DND-41 (cell line): ENCODE measurements around the gene TNS3.

Experiments
- EZH2 ChIP-seq: IDR thresholded peaks from 3 replicates; pipeline ENCODE4 v1.6.1; 2012; ENCODE audit warnings: borderline replicate concordance, low read depth, mild to moderate bottlenecking, moderate library complexity, low read length, inconsistent platforms; ENCODE audit not compliant: severe bottlenecking
- TF ChIP-seq, protein P1 (sequence below): IDR thresholded peaks from 2 replicates; pipeline ENCODE4 v1.5.1; 2012; ENCODE audit warnings: borderline replicate concordance, low read length, moderate library complexity, mild to moderate bottlenecking; ENCODE audit not compliant: poor library complexity, severe bottlenecking; ENCODE audit errors: extremely low read depth

DNA sequence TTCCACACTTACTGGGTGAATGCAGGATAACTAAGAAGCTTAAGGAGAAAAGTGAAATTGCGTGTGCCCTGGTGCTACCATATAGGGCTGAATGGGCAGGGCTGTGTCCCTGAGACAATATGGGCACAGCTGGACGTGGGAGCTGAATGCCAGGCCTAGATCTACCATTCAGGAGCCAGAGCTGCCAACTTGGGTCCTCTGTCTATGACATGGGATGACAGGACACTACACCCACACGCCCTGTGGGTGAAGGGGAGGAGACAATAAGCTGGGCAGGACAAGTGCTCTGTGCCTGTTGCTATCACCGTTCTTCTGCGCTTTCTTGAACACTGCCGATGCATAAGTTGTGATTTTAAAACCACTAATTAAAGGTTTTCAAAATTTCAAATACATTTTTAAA lies 293.9 kb downstream of the TNS3 start:
- TF ChIP-seq, protein P1, sequence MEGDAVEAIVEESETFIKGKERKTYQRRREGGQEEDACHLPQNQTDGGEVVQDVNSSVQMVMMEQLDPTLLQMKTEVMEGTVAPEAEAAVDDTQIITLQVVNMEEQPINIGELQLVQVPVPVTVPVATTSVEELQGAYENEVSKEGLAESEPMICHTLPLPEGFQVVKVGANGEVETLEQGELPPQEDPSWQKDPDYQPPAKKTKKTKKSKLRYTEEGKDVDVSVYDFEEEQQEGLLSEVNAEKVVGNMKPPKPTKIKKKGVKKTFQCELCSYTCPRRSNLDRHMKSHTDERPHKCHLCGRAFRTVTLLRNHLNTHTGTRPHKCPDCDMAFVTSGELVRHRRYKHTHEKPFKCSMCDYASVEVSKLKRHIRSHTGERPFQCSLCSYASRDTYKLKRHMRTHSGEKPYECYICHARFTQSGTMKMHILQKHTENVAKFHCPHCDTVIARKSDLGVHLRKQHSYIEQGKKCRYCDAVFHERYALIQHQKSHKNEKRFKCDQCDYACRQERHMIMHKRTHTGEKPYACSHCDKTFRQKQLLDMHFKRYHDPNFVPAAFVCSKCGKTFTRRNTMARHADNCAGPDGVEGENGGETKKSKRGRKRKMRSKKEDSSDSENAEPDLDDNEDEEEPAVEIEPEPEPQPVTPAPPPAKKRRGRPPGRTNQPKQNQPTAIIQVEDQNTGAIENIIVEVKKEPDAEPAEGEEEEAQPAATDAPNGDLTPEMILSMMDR: no peak
- no peak for TF ChIP-seq EZH2
